DND-41 (cell line): ENCODE data around the gene NACA.
A peak's percentile ranks its signal among the peaks of the same experiment; 100 is the strongest.

Experiments used
- ATAC-seq: fragments of 200-7000 bp; cut with Tn5 transposase; 3 replicates; pipeline ENCODE4 v1.9.1; 2021; ENCODE audit warnings: low read depth; ENCODE audit not compliant: insufficient read depth
- DNase-seq: peaks from one replicate; pipeline ENCODE4 v3.0.0-alpha.2; 2020
- H2AFZ ChIP-seq: 2 replicates; pipeline ENCODE4 v1.6.0; 2012; ENCODE audit warnings: low read depth, low read length
- H3K27ac ChIP-seq: 2 replicates; pipeline ENCODE4 v1.5.1; 2012; ENCODE audit warnings: low read length, inconsistent platforms
- H3K27me3 ChIP-seq: fragments of 200-600 bp; sonication (generic); 2 replicates; pipeline ENCODE4 v1.6.0; 2012; ENCODE audit warnings: low read length, mild to moderate bottlenecking, inconsistent platforms; ENCODE audit not compliant: insufficient read depth, poor library complexity
- H3K36me3 ChIP-seq: 2 replicates; pipeline ENCODE4 v1.5.1; 2012; ENCODE audit warnings: low read length, inconsistent platforms; ENCODE audit not compliant: insufficient read depth
- H3K4me1 ChIP-seq: 2 replicates; pipeline ENCODE4 v1.5.1; 2012; ENCODE audit warnings: mild to moderate bottlenecking, low read length; ENCODE audit not compliant: insufficient read depth
- H3K4me2 ChIP-seq: 2 replicates; pipeline ENCODE4 v1.6.0; 2012; ENCODE audit warnings: mild to moderate bottlenecking, moderate library complexity, low read length, inconsistent platforms; ENCODE audit not compliant: insufficient read depth
- H3K4me3 ChIP-seq, 2 experiments: fragments of 200-600 bp in 1 of 2; shearing (Covaris generic) in 1 of 2; 2 replicates each; pipeline ENCODE4 v1.5.1; 2012 to 2016; ENCODE audit warnings: inconsistent platforms in 2 of 2, low read length in 2 of 2, mild to moderate bottlenecking in 2 of 2, low read depth in 1 of 2, moderate library complexity in 1 of 2
- H3K79me2 ChIP-seq: 2 replicates; pipeline ENCODE4 v1.6.0; 2012; ENCODE audit warnings: low read length, inconsistent platforms; ENCODE audit not compliant: insufficient read depth
- H3K9ac ChIP-seq: 2 replicates; pipeline ENCODE4 v1.6.0; 2012; ENCODE audit warnings: low read depth, mild to moderate bottlenecking, inconsistent platforms, low read length, moderate library complexity
- H3K9me3 ChIP-seq: 2 replicates; pipeline ENCODE4 v1.5.1; 2012; ENCODE audit warnings: low read length, moderate library complexity, mild to moderate bottlenecking, inconsistent platforms; ENCODE audit not compliant: insufficient read depth, severe bottlenecking
- H4K20me1 ChIP-seq: 2 replicates; pipeline ENCODE4 v1.6.0; 2012; ENCODE audit warnings: low read length; ENCODE audit not compliant: insufficient read depth
- CTCF ChIP-seq: IDR thresholded peaks from 2 replicates; pipeline ENCODE4 v1.5.1; 2012; ENCODE audit warnings: borderline replicate concordance, low read length, moderate library complexity, mild to moderate bottlenecking; ENCODE audit not compliant: poor library complexity, severe bottlenecking; ENCODE audit errors: extremely low read depth
- EZH2 ChIP-seq: IDR thresholded peaks from 3 replicates; pipeline ENCODE4 v1.6.1; 2012; ENCODE audit warnings: borderline replicate concordance, low read depth, mild to moderate bottlenecking, moderate library complexity, low read length, inconsistent platforms; ENCODE audit not compliant: severe bottlenecking

The NACA gene

GRCh38 chr12:56688846-56689109 is 36.3 kb downstream of the NACA start:
- H3K36me3 ChIP-seq: peaks cover 33% of the 10 kb centered on the region
- peak overlapping the region; percentile 78 for H3K4me2 ChIP-seq
- peak overlapping the region; percentile 40 to 63 for H3K4me3 ChIP-seq
- H3K9ac ChIP-seq: peak overlapping the region; percentile 90
- H3K27me3 ChIP-seq: no peaks in the 10 kb centered on the region
- TF ChIP-seq EZH2 (no peak), CTCF (no peak)
- H3K4me1 ChIP-seq: peaks cover 40% of the 10 kb centered on the region
- ATAC-seq (no peak), DNase-seq (no peak)
- no peaks in the 10 kb centered on the region for H3K9me3 ChIP-seq
- peaks cover 51% of the 10 kb centered on the region for H3K79me2 ChIP-seq
- H3K27ac ChIP-seq: peak overlapping the region; percentile 97
- peak overlapping the region; percentile 92 for H2AFZ ChIP-seq
- peaks cover 30% of the 10 kb centered on the region for H4K20me1 ChIP-seq

GRCh38 chr12:56688129-56688845 is 36.8 kb downstream of the NACA start, which contains the start of gene PTGES3:
PTGES3 (minus strand) TSS chr12:56688284; CDS start chr12:56687999, 285 bp downstream.
- Histone ChIP-seq H2AFZ (peak within 1 kb of the TSS; percentile 92), H4K20me1 (peaks cover 34% of the 10 kb centered on the region), H3K36me3 (peaks cover 33% of the 10 kb centered on the region), H3K27me3 (no peaks in the 10 kb centered on the region), H3K9ac (peak within 1 kb of the TSS; percentile 90), H3K4me3 (peak within 1 kb of the TSS; percentile 60 to 71), H3K79me2 (peaks cover 55% of the 10 kb centered on the region), H3K9me3 (no peaks in the 10 kb centered on the region), H3K4me2 (peak within 1 kb of the TSS; percentile 78), H3K4me1 (peaks cover 43% of the 10 kb centered on the region), H3K27ac (peak within 1 kb of the TSS; percentile 97)
- DNase-seq (peak; percentile 99), ATAC-seq (peak; percentile 79)
- TF ChIP-seq EZH2 (no peak), CTCF (no peak)

DNA sequence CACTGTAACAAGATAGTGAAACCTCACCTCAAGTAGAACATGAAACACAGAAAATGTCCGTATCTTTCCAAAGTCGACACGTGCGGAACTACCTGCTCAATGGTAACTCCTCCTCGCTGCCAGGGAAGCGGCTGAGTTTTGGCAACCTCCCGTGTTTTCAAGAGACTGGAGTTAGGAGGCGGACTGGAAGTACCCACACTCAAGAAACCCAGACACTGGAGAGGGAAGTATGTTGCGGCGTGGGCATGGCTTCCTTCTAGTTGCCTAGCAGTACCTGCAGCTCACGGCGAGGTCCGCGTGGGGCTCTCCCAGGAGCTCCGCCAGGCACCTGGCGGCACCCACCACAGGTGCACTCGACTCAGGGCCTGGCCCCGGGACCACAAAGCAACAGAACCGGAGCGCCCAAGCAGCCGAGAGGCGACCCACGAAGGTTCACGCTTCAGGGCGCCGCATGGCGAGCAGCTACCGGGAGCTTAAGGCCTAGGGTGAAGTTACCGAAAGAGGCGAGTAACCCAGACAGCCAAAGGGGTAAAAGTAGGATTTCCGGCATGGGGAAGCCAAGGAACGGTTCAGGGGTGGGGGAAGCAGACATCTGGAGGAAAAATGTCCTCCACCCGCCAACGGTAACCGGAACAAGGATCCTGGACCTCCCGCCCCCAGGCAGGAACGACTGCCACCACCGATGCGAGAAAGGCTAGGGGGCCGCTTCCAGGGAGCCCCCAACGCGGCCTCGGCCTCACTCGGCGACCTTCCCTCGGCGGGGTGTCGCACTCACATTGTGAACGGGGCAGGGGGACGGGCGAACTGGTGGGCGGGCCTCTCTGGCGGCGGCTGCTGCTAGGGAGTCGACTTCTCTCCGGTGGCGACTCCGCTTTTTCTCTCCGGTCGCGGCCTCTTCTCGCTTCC is 37.6 kb downstream of the NACA start:
- H3K9me3 ChIP-seq: no peaks in the 10 kb centered on the region
- peaks cover 63% of the 10 kb centered on the region for H3K79me2 ChIP-seq
- ATAC-seq (peak; percentile 45; the same call in 2 of the 3 replicates), DNase-seq (peak; percentile 57)
- peak overlapping the region; percentile 75 for H3K4me2 ChIP-seq
- H3K27ac ChIP-seq: peak overlapping the region; percentile 92
- no peaks in the 10 kb centered on the region for H3K27me3 ChIP-seq
- H4K20me1 ChIP-seq: peaks cover 42% of the 10 kb centered on the region
- peak overlapping the region; percentile 90 for H3K9ac ChIP-seq
- peak overlapping the region; percentile 41 for H2AFZ ChIP-seq
- TF ChIP-seq CTCF: no peak
- TF ChIP-seq EZH2: no peak
- peaks cover 51% of the 10 kb centered on the region for H3K4me1 ChIP-seq
- peaks cover 41% of the 10 kb centered on the region for H3K36me3 ChIP-seq
- H3K4me3 ChIP-seq: peak overlapping the region; percentile 60 to 71
